Measurements from ENCODE around the gene SIK2.
A peak's percentile ranks its signal among the peaks of the same experiment; 100 is the strongest.

SIK2 gene

GRCh38 chr11:111734101-111734953 is 132.1 kb downstream of the SIK2 start:
- no peak for DNase-seq

- no peak for DNase-seq
These were observed 132.7 kb downstream of the SIK2 start for GRCh38 chr11:111734954-111735261.

- DNase-seq: peak; percentile 96
These were observed 133.2 kb downstream of the SIK2 start for GRCh38 chr11:111735262-111736116.

GRCh38 chr11:111736181-111736590 is 133.9 kb downstream of the SIK2 start:
- DNase-seq: peak; percentile 65

GRCh38 chr11:111736621-111737443 is 134.6 kb downstream of the SIK2 start:
- no peak for DNase-seq

- DNase-seq: no peak
These were observed 135.4 kb downstream of the SIK2 start for GRCh38 chr11:111737444-111738210.

- no peak for DNase-seq
These were observed 137.1 kb downstream of the SIK2 start for GRCh38 chr11:111739299-111739698.

GRCh38 chr11:111741751-111742150 is 139.5 kb downstream of the SIK2 start:
- DNase-seq: no peak

- no peak for DNase-seq
These were observed 141.5 kb downstream of the SIK2 start for GRCh38 chr11:111743700-111744099.

GRCh38 chr11:111745719-111746504 is 143.7 kb downstream of the SIK2 start:
- DNase-seq: peak; percentile 55

GRCh38 chr11:111748035-111748804 is 146.0 kb downstream of the SIK2 start:
- DNase-seq: no peak

- DNase-seq: no peak
These were observed 147.4 kb downstream of the SIK2 start for GRCh38 chr11:111749646-111750045.

- DNase-seq: no peak
These were observed 153.8 kb downstream of the SIK2 start for GRCh38 chr11:111756097-111756496.

GRCh38 chr11:111759376-111759775 is 157.1 kb downstream of the SIK2 start:
- DNase-seq: no peak

- no peak for DNase-seq
These were observed 157.6 kb downstream of the SIK2 start for GRCh38 chr11:111759778-111760407.

- DNase-seq: no peak
These were observed 158.8 kb downstream of the SIK2 start for GRCh38 chr11:111761036-111761435.

GRCh38 chr11:111762526-111762925 is 160.3 kb downstream of the SIK2 start:
- DNase-seq: no peak

- DNase-seq: no peak
These were observed 160.9 kb downstream of the SIK2 start for GRCh38 chr11:111762981-111763643.

- peak; percentile 24 for DNase-seq
These were observed 162.4 kb downstream of the SIK2 start for GRCh38 chr11:111764621-111765020.
